Kidney (tissue), 14 donors: ENCODE results near the gene FOXL1. TPM values are rescaled to one million over a fixed set of nuclear protein-coding genes. Genes with fewer than 3 reads are reported as not detected.

Source experiments
- DNase-seq, 5 donors: peaks; one replicate each; pipeline ENCODE4 v3.0.0-alpha.2; 2013 to 2020
- FAIRE-seq: peaks from 2 replicates; lab custom pipeline; 2012; peaks lifted over from hg19 to GRCh38; lab: Jason Lieb, UNC
- H3K27ac ChIP-seq, 2 donors: one replicate each; pipeline ENCODE4 v1.7.0; 2013; ENCODE audit warnings: low read depth in 2 of 2, low read length in 2 of 2, inconsistent platforms in 1 of 2
- H3K27me3 ChIP-seq: one replicate; pipeline ENCODE4 v1.7.1; 2013; ENCODE audit warnings: low read length, inconsistent platforms; ENCODE audit not compliant: control insufficient read depth, insufficient read depth
- H3K36me3 ChIP-seq, 3 donors: one replicate each; pipeline versions ENCODE4 v1.7.0 to v1.7.1; 2013; ENCODE audit warnings: low read length in 3 of 3, control low read depth in 1 of 3, inconsistent platforms in 1 of 3; ENCODE audit not compliant: insufficient read depth in 3 of 3, control insufficient read depth in 2 of 3
- H3K4me1 ChIP-seq, 3 donors: one replicate each; pipeline versions ENCODE4 v1.7.0 to v1.7.1; 2013; ENCODE audit warnings: low read length in 3 of 3, inconsistent platforms in 1 of 3, low read depth in 1 of 3; ENCODE audit not compliant: control insufficient read depth in 2 of 3, insufficient read depth in 2 of 3
- H3K4me3 ChIP-seq, 3 donors: one replicate each; pipeline versions ENCODE4 v1.7.0 to v1.8.1; 2013; ENCODE audit warnings: low read length in 3 of 3, control low read depth in 1 of 3, inconsistent platforms in 1 of 3
- H3K9ac ChIP-seq, 3 donors: one replicate each; pipeline versions ENCODE4 v1.7.0 to v1.7.1; 2013; ENCODE audit warnings: low read length in 3 of 3, control low read depth in 1 of 3, inconsistent platforms in 1 of 3
- H3K9me3 ChIP-seq, 3 donors: one replicate each; pipeline versions ENCODE4 v1.7.0 to v1.7.1; 2013; ENCODE audit warnings: low read length in 3 of 3, control low read depth in 1 of 3, inconsistent platforms in 1 of 3; ENCODE audit not compliant: control insufficient read depth in 2 of 3, insufficient read depth in 1 of 3
- intact Hi-C: fragments of 100-400 bp; cut with DNase I; formaldehyde crosslinking; loops from one replicate; pipeline ENCODE4 v1.11.1; 2022
- polyA plus RNA-seq: library from polyadenylated mRNA; stranded (reverse); fragments of 350-450 nt; fragmentation: Illumina TruSeq; extraction: RNeasy Lipid Tissue Mini Kit (QIAGEN cat#74804); gene quantifications from one replicate; pipeline ENCODE4 v1.2.3, GENCODE V29; 2014; ENCODE audit warnings: low read depth, low replicate concordance; ENCODE audit not compliant: insufficient read depth
- total RNA-seq: library from RNA; stranded (reverse); fragmentation: NEBNext Ultra II Directional; extraction: Animal tissue kit (Norgen Biotek cat#: 25700); gene quantifications from one replicate; pipeline ENCODE4 v1.2.1, GENCODE V29; 2021
- TF ChIP-seq, protein P1 (sequence below): IDR thresholded peaks from 3 replicates; pipeline ENCODE4 v1.5.1; 2012; ENCODE audit warnings: mild to moderate bottlenecking, moderate library complexity, borderline replicate concordance; ENCODE audit not compliant: insufficient read depth; ENCODE audit errors: extremely low read depth
- donor health status: control.
- donor health status: control.
- donor health status: control.
- donor health status: control.
- donor health status: control.
- donor health status: DM: yes; HTN: yes; CAD: no.
- donor health status: Normal renal cell carcinoma (clear cell type).

Gene FOXL1
- total and polyA plus RNA-seq, 2 donors from 2014 or later = 0.52 to 2.0 TPM

DNA sequence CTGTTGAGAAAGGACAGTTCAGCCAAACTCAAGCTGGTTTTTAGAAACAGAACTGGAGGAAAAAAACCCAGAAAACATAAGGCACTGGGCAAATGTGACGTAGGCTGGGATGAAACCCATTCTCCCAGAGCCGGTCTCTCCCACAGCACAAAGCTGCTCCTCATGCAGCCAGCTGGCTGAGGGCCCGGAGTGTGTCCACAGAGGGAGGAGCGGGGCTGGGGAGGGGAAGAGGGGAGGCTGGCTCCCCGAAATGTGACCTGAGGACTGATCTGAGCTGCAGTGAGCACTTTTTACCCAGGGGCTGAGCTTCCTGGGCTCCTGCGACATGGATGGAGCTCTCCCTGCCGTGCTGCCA, 47.2 kb upstream of the FOXL1 start:
- Histone ChIP-seq H3K4me3 (no peak overlapping the region), H3K4me1 (no peaks in the 10 kb centered on the region), H3K9me3 (no peaks in the 10 kb centered on the region), H3K9ac (no peak overlapping the region), H3K36me3 (peaks cover 0 to 3% (median 0%) of the 10 kb centered on the region in 3 donors), H3K27me3 (no peaks in the 10 kb centered on the region), H3K27ac (no peak overlapping the region)
- TF ChIP-seq, protein P1, sequence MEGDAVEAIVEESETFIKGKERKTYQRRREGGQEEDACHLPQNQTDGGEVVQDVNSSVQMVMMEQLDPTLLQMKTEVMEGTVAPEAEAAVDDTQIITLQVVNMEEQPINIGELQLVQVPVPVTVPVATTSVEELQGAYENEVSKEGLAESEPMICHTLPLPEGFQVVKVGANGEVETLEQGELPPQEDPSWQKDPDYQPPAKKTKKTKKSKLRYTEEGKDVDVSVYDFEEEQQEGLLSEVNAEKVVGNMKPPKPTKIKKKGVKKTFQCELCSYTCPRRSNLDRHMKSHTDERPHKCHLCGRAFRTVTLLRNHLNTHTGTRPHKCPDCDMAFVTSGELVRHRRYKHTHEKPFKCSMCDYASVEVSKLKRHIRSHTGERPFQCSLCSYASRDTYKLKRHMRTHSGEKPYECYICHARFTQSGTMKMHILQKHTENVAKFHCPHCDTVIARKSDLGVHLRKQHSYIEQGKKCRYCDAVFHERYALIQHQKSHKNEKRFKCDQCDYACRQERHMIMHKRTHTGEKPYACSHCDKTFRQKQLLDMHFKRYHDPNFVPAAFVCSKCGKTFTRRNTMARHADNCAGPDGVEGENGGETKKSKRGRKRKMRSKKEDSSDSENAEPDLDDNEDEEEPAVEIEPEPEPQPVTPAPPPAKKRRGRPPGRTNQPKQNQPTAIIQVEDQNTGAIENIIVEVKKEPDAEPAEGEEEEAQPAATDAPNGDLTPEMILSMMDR = no peak
- DNase-seq = peak in 1 of 5 donors; percentile 54
- intact Hi-C loops = no loop called here
- no peak for FAIRE-seq

DNA sequence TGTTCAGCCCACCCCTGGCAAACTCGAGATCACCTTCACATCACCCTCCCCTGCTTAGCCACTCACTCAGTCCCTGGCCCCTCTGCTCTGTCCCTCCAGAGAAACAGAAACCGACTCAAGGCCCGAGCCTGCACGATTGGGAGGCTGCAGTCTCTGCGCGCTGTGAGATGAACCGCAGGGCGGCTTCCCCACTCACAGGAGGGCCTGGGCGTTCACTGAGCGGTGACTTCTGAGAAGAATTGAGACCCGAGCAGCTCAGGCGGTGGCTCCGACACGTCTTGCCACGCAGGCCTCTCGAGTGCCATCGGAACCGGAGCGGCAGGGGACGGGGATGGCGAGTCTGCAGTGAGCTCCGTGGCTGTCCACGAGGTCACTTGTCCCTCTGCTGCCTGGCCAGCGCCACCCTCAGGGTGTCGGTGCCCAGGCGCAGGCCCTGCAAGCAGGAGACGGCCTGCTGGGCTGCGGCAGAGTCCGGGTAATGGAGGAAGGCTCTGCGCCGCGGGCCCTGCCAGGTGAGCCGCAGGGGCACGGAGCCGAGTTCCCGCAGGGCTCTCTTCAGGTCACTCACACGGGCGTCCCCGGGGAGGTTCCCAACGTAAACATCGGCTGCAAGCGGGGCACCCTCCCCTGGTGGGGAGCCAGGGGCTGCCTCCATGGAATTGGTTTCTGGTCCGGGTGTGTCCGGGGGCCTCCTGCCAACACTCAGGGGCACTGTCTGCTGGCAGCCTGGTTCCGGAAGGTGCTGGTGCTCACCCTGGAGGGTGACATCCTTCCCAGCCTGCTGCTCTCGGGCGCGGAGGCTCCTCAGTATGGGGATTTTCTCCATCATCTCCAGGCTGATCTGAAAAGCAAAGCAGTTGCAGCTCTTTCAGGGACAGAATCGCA, 46.5 kb upstream of the FOXL1 start:
- Histone ChIP-seq H3K4me1 (no peaks in the 10 kb centered on the region), H3K9me3 (no peaks in the 10 kb centered on the region), H3K4me3 (no peak overlapping the region), H3K27ac (no peak overlapping the region), H3K9ac (no peak overlapping the region), H3K27me3 (no peaks in the 10 kb centered on the region), H3K36me3 (peaks cover 0 to 3% (median 0%) of the 10 kb centered on the region in 3 donors)
- intact Hi-C loops = no loop called here
- TF ChIP-seq, protein P1 = no peak
- FAIRE-seq = no peak
- DNase-seq = peak in 1 of 5 donors; percentile 73

DNA sequence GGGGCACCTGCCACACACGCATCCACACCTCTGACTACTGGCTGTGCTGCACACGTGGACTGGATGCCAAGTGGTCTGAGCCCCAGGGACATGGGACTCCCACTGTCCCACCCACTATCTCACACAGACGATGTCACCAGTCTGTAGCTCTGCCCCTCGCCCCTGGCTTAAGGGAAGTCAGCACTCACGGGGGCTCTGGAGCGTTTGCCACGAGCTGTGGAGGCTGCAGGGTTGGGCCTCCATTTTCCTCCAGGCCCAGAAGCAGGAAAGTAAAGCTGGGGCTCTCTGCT, 45.9 kb upstream of the FOXL1 start:
- H3K4me3 ChIP-seq = no peak overlapping the region
- no peaks in the 10 kb centered on the region for H3K4me1 ChIP-seq
- H3K9me3 ChIP-seq = no peaks in the 10 kb centered on the region
- TF ChIP-seq, protein P1 = no peak
- peaks cover 0 to 3% (median 0%) of the 10 kb centered on the region in 3 donors for H3K36me3 ChIP-seq
- H3K9ac ChIP-seq = no peak overlapping the region
- FAIRE-seq = no peak
- H3K27me3 ChIP-seq = no peaks in the 10 kb centered on the region
- intact Hi-C loops = no loop called here
- no peak overlapping the region for H3K27ac ChIP-seq
- DNase-seq = peak in 1 of 5 donors; percentile 57
